Measurements from ENCODE around the gene DACT3. TPM values are rescaled to one million over a fixed set of nuclear protein-coding genes. Genes with fewer than 3 reads are reported as not detected.

The DACT3 gene
- total and polyA plus RNA-seq, 2 experiments from 2014 or later: 0.78 to 2.6 TPM

- H3F3A ChIP-seq (replicated peaks; ENCODE audit: low read depth): peaks cover 11% of the 10 kb centered on the region
- no peak for ATAC-seq
- no peak overlapping the region for H3K4me2 ChIP-seq
- H3K4me1 ChIP-seq (ENCODE audit: insufficient read depth): peaks cover 28% of the 10 kb centered on the region
- Mint-ChIP-seq H3K27me3 (ENCODE audit: insufficient read depth, low read depth, poor library complexity) (peaks cover 29% of the 10 kb centered on the region), H3K36me3 (ENCODE audit: low read depth) (no peaks in the 10 kb centered on the region), H3K27ac (no peak overlapping the region), H3K4me1 (peaks cover 28% of the 10 kb centered on the region), H3K4me3 (no peak overlapping the region; the same call in 2 of the 3 replicates), H3K9me3 (no peaks in the 10 kb centered on the region; the same call in 2 of the 3 replicates)
- H3K9me2 ChIP-seq (ENCODE audit: insufficient read depth): no peaks in the 10 kb centered on the region
- no peak overlapping the region for H3K27ac ChIP-seq (ENCODE audit: low read depth)
- no peaks in the 10 kb centered on the region for H4K20me1 ChIP-seq (replicated peaks; ENCODE audit: insufficient read depth)
- peaks cover 30% of the 10 kb centered on the region for H3K27me3 ChIP-seq (ENCODE audit: insufficient read depth)
- H3K36me3 ChIP-seq (ENCODE audit: insufficient read depth): no peaks in the 10 kb centered on the region
- DNase-seq (ENCODE audit: low spot score): no peak
- TF ChIP-seq STAT1 (IDR thresholded peaks at IDR 0.05; ENCODE audit: unreplicated experiment): no peak
- no peak for TF ChIP-seq ZNF331 (CRISPR knock-in tag; IDR thresholded peaks at IDR 0.05; ENCODE audit: low read depth)
- no peak for TF ChIP-seq POLR2AphosphoS5 (IDR thresholded peaks at IDR 0.05; ENCODE audit: low read depth)
- no peak for TF ChIP-seq EZH2 (IDR thresholded peaks at IDR 0.05; ENCODE audit: low read depth, unreplicated experiment)
- TF ChIP-seq, protein P1, sequence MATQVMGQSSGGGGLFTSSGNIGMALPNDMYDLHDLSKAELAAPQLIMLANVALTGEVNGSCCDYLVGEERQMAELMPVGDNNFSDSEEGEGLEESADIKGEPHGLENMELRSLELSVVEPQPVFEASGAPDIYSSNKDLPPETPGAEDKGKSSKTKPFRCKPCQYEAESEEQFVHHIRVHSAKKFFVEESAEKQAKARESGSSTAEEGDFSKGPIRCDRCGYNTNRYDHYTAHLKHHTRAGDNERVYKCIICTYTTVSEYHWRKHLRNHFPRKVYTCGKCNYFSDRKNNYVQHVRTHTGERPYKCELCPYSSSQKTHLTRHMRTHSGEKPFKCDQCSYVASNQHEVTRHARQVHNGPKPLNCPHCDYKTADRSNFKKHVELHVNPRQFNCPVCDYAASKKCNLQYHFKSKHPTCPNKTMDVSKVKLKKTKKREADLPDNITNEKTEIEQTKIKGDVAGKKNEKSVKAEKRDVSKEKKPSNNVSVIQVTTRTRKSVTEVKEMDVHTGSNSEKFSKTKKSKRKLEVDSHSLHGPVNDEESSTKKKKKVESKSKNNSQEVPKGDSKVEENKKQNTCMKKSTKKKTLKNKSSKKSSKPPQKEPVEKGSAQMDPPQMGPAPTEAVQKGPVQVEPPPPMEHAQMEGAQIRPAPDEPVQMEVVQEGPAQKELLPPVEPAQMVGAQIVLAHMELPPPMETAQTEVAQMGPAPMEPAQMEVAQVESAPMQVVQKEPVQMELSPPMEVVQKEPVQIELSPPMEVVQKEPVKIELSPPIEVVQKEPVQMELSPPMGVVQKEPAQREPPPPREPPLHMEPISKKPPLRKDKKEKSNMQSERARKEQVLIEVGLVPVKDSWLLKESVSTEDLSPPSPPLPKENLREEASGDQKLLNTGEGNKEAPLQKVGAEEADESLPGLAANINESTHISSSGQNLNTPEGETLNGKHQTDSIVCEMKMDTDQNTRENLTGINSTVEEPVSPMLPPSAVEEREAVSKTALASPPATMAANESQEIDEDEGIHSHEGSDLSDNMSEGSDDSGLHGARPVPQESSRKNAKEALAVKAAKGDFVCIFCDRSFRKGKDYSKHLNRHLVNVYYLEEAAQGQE (IDR thresholded peaks at IDR 0.05; ENCODE audit: unreplicated experiment): no peak
- no peak for TF ChIP-seq ZNF462 (CRISPR knock-in tag; IDR thresholded peaks at IDR 0.05)
- no peak for TF ChIP-seq ETS1 (IDR thresholded peaks at IDR 0.05)
- TF ChIP-seq ZNF114 (CRISPR knock-in tag; IDR thresholded peaks at IDR 0.05): no peak
- TF ChIP-seq CREB1 (CRISPR knock-in tag; IDR thresholded peaks at IDR 0.05; ENCODE audit: low read depth): no peak
- TF ChIP-seq NANOG (IDR thresholded peaks at IDR 0.05; ENCODE audit: borderline replicate concordance): no peak
- TF ChIP-seq EZH2phosphoT487 (IDR thresholded peaks at IDR 0.05; ENCODE audit: unreplicated experiment): no peak
- TF ChIP-seq JUNB (IDR thresholded peaks at IDR 0.05; ENCODE audit: unreplicated experiment): no peak
- TF ChIP-seq, protein P2, sequence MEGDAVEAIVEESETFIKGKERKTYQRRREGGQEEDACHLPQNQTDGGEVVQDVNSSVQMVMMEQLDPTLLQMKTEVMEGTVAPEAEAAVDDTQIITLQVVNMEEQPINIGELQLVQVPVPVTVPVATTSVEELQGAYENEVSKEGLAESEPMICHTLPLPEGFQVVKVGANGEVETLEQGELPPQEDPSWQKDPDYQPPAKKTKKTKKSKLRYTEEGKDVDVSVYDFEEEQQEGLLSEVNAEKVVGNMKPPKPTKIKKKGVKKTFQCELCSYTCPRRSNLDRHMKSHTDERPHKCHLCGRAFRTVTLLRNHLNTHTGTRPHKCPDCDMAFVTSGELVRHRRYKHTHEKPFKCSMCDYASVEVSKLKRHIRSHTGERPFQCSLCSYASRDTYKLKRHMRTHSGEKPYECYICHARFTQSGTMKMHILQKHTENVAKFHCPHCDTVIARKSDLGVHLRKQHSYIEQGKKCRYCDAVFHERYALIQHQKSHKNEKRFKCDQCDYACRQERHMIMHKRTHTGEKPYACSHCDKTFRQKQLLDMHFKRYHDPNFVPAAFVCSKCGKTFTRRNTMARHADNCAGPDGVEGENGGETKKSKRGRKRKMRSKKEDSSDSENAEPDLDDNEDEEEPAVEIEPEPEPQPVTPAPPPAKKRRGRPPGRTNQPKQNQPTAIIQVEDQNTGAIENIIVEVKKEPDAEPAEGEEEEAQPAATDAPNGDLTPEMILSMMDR (conservative IDR thresholded peaks at IDR 0.05; ENCODE audit: low read depth in 2 of 2): no peak
- H3K79me2 ChIP-seq (replicated peaks; ENCODE audit: insufficient read depth): no peaks in the 10 kb centered on the region
- no peak overlapping the region for H2AFZ ChIP-seq
- H3K4me3 ChIP-seq: no peak overlapping the region
Observed at GRCh38 chr19:46656541-46656940, 4.4 kb downstream of the DACT3 start.

All from GM23338 (cell line).